Activated T-helper 17 cell treated with anti-CD3 and anti-CD28 coated beads, Interleukin-2, amount 50 U/mL, for 72 hours (primary cell): ENCODE results near the gene GRIK1. TPM values are rescaled to one million over a fixed set of nuclear protein-coding genes. Genes with fewer than 3 reads are reported as not detected.

Experiments
- ATAC-seq: fragments of 150-1000 bp; cut with Tn5 transposase; replicated peaks from 2 replicates; pipeline ENCODE4 v1.10.0; 2021; ENCODE audit warnings: mild to moderate bottlenecking, moderate library complexity
- H3K27ac Mint-ChIP-seq: one replicate; pipeline ENCODE4 v1.8.0; 2022; ENCODE audit warnings: mixed read lengths
- H3K27me3 Mint-ChIP-seq: one replicate; pipeline ENCODE4 v1.8.0; 2022; ENCODE audit warnings: mixed read lengths
- H3K36me3 Mint-ChIP-seq: one replicate; pipeline ENCODE4 v1.8.0; 2022; ENCODE audit warnings: low read depth, mild to moderate bottlenecking, mixed read lengths
- H3K4me1 Mint-ChIP-seq: one replicate; pipeline ENCODE4 v1.8.0; 2022; ENCODE audit warnings: mixed read lengths
- H3K4me3 Mint-ChIP-seq: one replicate; pipeline ENCODE4 v1.8.0; 2022; ENCODE audit warnings: mild to moderate bottlenecking, mixed read lengths
- H3K9me3 Mint-ChIP-seq: one replicate; pipeline ENCODE4 v1.8.0; 2022; ENCODE audit warnings: mixed read lengths
- total RNA-seq, 2 donors: library from RNA; stranded (reverse); gene quantifications; one replicate each; pipeline ENCODE4 v1.2.3, GENCODE V29; 2022

Gene GRIK1
- total RNA-seq, 2 donors from 2014 or later: not detected

DNA sequence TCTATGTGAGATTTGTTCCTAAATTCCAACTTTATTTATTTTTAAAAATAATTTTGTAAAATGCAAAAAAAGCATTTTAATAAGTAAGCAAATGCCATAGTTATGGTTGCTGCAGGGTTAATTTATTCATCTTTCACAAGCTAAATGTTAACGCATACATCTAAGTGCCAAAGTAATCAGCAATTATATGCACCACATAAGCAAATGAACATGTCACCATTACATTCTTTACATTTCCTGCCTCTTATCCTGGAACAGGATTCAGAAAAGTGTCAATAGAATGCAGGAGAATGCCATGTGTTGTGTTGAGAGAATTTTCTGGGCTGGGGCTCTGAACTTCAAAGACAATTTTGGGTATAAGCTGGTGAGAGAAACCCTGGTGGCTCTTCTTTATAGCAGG lies 136.6 kb downstream of the GRIK1 start:
- no peaks in the 10 kb centered on the region for H3K9me3 Mint-ChIP-seq
- ATAC-seq: no peak
- H3K27ac Mint-ChIP-seq: no peak overlapping the region
- no peaks in the 10 kb centered on the region for H3K4me1 Mint-ChIP-seq
- H3K36me3 Mint-ChIP-seq: no peaks in the 10 kb centered on the region
- H3K27me3 Mint-ChIP-seq: peaks cover 5% of the 10 kb centered on the region
- no peak overlapping the region for H3K4me3 Mint-ChIP-seq

DNA sequence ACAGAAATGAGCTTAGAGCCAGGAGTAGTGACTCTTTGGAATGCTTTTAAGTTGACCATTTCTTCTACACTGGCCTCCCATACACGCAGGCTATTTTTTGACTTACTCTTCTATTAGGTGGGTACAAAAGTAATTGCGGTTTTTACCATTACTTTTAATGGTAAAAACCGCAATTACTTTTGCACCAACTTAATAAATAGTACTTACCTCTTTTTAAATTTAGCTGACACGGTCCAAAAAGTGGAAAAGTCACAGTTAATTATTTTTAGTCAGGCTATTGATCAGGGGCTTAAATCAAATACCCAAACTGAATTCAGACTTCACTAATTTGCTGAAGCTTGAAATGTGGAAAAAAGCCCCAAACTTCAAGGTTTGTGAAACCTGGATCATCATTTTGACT lies 138.7 kb downstream of the GRIK1 start:
- peaks cover 8% of the 10 kb centered on the region for H3K27me3 Mint-ChIP-seq

DNA sequence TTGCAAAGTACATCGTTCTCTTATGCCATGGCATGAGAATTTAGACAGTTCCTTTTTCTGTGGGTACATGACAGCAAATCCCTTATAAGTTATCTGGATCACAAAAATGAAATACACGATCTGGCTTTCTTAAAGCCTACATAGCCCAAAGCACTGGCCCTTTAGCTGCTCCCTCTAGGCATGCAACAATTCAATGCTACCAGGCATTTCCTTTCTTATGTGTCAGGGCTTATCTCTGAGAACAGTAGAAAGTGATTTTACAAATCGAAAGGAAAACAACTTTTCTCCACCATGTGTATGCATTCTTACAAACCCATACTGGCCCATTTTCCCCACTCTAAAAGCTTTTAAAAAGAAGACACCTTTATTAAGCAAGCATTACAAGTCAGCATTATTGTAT lies 139.7 kb downstream of the GRIK1 start:
- Mint-ChIP-seq H3K9me3 (no peaks in the 10 kb centered on the region), H3K4me1 (no peaks in the 10 kb centered on the region), H3K27me3 (peaks cover 8% of the 10 kb centered on the region), H3K4me3 (no peak overlapping the region), H3K36me3 (no peaks in the 10 kb centered on the region), H3K27ac (no peak overlapping the region)
- no peak for ATAC-seq

More for the DNA sequence above, 138.7 kb downstream of the GRIK1 start:
- Mint-ChIP-seq H3K4me3 (no peak overlapping the region), H3K27ac (no peak overlapping the region), H3K36me3 (no peaks in the 10 kb centered on the region), H3K9me3 (no peaks in the 10 kb centered on the region), H3K4me1 (no peaks in the 10 kb centered on the region)
- no peak for ATAC-seq

DNA sequence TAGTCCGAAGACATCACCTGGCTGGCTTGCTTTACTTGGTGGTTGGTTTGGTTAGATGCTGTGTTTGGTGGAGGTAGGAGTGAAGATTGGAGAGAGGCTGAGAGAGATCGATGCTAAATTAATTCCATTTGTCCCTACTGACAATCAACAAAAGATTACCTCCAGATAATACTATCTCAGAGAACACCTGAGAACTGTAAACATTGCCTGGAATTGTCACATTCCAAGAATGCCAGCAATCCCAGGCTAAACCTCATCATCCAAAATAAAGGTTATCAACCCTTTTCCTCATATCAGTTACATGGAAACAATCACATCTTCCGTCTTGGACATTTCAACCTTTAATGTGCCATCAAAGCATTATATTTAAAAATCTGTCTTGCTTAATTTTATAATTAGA lies 141.0 kb downstream of the GRIK1 start:
- H3K27me3 Mint-ChIP-seq: peaks cover 8% of the 10 kb centered on the region
- no peak for ATAC-seq
- H3K4me3 Mint-ChIP-seq: no peak overlapping the region
- no peaks in the 10 kb centered on the region for H3K36me3 Mint-ChIP-seq
- H3K4me1 Mint-ChIP-seq: no peaks in the 10 kb centered on the region
- H3K27ac Mint-ChIP-seq: no peak overlapping the region
- no peaks in the 10 kb centered on the region for H3K9me3 Mint-ChIP-seq

DNA sequence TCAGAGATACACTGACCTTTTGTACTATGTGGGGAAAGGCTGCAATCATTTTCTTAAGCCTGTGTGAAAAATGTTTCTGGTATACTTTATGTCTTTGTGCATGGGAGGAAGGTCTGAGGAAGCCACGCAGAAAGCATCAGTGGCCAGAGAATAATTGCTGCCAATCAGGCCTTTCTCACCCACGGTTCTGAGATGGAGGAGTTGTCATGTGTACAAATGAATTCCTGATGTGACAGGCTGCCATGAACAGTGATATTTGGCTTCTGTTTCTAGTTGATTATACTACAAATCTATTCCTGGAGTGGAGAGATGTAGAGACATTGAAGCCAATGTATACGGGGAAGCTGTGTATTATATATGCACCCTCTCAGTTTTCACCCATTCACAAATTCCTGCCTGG lies 142.6 kb downstream of the GRIK1 start:
- Mint-ChIP-seq H3K36me3 (no peaks in the 10 kb centered on the region), H3K9me3 (no peaks in the 10 kb centered on the region), H3K4me1 (no peaks in the 10 kb centered on the region), H3K27ac (no peak overlapping the region), H3K4me3 (no peak overlapping the region), H3K27me3 (peaks cover 8% of the 10 kb centered on the region)
- no peak for ATAC-seq

DNA sequence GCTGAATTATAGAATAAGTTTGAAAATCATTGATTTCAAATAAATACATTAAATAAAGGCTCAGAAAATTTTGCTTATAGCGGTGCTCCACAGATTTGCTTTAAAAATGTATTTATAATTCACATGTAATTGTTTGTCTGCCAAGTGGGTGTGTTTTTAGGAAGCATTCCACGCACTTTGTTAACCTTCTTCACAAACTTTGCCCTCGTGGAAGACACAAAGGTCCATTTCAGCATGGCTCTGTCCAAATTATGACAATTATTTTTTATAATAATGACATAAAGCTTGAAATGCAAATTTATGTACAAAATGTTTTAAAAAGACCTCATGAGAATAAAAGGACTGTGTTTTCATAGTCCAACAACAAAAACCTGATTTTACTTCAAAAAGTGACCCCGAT lies 146.1 kb downstream of the GRIK1 start:
- no peaks in the 10 kb centered on the region for H3K36me3 Mint-ChIP-seq
- H3K27me3 Mint-ChIP-seq: peaks cover 3% of the 10 kb centered on the region
- H3K4me1 Mint-ChIP-seq: no peaks in the 10 kb centered on the region
- no peak overlapping the region for H3K4me3 Mint-ChIP-seq
- no peak overlapping the region for H3K27ac Mint-ChIP-seq
- no peak for ATAC-seq
- no peaks in the 10 kb centered on the region for H3K9me3 Mint-ChIP-seq

DNA sequence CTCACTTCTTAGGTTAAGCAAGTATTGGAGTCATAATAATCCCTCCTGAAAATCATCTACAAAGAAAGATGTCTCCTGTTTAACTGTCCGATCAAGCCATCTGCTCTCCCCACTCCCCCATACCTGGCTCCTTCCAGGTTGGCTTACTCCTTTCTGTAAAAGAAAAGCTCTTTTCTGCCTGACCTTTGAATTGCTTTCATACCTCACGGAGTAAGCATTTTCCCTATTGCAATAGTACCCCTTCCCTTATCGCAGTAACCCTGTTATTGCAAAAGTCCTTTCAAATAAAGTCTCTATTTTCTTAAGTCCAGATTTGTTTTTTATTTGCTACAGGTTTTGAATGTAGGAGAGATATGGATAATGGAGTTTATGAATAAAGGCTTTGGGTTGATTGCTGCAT lies 150.4 kb downstream of the GRIK1 start:
- ATAC-seq: no peak
- H3K27ac Mint-ChIP-seq: no peak overlapping the region
- H3K9me3 Mint-ChIP-seq: no peaks in the 10 kb centered on the region
- no peaks in the 10 kb centered on the region for H3K36me3 Mint-ChIP-seq
- H3K4me3 Mint-ChIP-seq: no peak overlapping the region
- peaks cover 4% of the 10 kb centered on the region for H3K27me3 Mint-ChIP-seq
- no peaks in the 10 kb centered on the region for H3K4me1 Mint-ChIP-seq

DNA sequence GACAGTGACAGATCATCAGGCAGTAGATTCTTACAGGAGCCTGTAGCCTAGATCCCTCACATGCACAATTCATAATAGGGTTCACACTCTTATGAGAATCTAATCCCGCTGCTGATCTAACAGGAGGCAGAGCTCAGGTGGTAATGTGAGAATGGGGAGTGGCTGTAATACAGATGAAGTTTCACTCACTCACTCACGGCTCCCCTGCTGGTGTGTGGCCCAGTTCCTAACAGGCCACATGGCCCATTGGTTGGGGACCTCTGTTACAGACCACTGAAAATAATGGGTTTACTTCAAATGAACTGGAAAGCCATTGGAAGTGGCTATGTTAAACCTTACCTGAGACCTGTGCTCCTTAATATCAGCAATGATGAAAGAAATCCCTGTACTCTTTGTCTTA lies 151.0 kb downstream of the GRIK1 start:
- Mint-ChIP-seq H3K4me1 (no peaks in the 10 kb centered on the region), H3K36me3 (no peaks in the 10 kb centered on the region), H3K27ac (no peak overlapping the region), H3K27me3 (peaks cover 4% of the 10 kb centered on the region), H3K9me3 (no peaks in the 10 kb centered on the region), H3K4me3 (no peak overlapping the region)
- no peak for ATAC-seq

DNA sequence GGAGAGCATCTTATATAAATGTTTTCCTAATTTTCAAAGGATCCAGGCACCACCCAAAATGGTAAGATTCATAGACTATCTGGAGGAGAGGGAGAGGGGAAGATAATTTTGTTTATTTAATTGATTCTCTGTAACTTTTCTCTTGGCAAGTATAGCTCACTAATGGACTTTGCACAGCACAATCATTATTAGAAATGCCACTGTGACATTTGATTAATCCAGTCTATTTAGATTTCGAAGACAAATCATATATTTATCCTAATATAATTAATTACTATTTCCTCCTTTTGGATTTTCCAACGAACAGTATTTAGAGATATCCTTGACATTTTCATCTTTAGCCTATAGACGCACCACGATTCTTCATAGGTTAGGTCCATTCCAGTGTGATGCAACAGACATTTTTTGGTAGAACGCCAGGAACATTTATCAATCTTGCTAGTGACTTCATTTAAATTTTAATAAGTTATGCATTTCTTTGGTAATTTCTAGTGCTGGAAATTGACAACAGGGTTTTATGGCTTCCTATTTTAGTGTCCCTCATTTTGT lies 152.4 kb downstream of the GRIK1 start:
- H3K27me3 Mint-ChIP-seq: peaks cover 4% of the 10 kb centered on the region
- H3K27ac Mint-ChIP-seq: no peak overlapping the region
- no peaks in the 10 kb centered on the region for H3K9me3 Mint-ChIP-seq
- no peaks in the 10 kb centered on the region for H3K36me3 Mint-ChIP-seq
- ATAC-seq: no peak
- H3K4me1 Mint-ChIP-seq: no peaks in the 10 kb centered on the region
- no peak overlapping the region for H3K4me3 Mint-ChIP-seq

DNA sequence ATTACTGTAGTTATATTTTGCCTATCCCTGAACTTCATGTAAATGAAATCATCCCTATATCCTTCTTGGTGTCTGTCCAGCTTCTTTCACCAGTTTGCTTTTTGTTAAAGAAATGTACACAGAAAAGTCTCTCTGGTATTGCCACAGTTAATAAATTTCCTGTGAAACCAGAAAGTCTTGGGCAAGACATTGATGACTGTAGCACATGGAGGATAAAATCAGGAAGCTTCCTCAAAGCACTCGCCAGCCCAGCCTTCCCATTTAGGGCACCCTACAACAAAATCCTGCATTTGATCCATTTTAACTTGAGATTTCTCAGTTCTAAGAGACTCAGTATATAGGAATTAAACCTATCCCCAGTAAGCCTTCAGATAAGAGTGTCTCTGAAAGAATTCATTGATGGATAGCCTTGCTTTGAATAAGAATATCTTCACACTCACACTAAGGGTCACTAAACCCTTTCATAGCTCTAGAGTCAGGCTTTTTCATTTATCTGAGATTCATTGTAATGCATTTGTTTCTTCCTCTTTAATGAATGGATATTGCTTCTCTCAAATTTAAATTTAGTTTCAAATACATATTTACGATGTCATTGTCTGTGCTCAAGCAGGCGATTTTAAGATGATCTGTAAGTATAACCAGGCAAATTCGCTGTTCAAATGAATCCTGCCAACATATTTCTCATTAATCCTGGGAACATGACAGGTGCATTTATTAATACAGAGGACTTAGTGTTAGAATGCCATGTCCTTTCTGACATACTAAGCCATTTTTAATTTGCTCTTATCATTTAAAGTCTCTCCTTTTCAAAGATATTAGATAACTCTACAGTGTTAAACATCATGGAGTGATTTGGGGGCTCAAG lies 153.1 kb downstream of the GRIK1 start:
- Mint-ChIP-seq H3K36me3 (no peaks in the 10 kb centered on the region), H3K27me3 (peaks cover 4% of the 10 kb centered on the region), H3K9me3 (no peaks in the 10 kb centered on the region), H3K27ac (no peak overlapping the region), H3K4me1 (no peaks in the 10 kb centered on the region), H3K4me3 (no peak overlapping the region)
- ATAC-seq: no peak

DNA sequence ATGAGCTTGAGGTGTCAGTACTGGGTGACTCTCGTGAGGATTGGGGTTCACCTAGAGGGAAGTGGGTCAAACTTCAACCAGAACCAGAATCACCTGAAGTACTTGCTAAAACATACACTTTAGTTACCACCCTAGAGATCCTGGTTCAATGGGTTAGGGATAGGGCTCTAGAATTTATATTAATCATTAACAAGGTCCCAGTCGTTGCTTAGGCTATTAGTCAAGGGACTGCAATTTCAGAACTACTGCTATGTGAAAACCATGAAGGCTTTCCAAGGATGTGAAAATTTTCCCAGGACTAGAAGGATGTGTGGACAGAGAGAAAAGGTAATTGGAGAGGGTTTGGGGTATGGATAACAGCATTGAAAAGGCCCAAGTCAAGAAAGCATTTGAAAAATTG lies 162.6 kb downstream of the GRIK1 start:
- no peaks in the 10 kb centered on the region for H3K4me1 Mint-ChIP-seq
- H3K9me3 Mint-ChIP-seq: no peaks in the 10 kb centered on the region
- no peak overlapping the region for H3K4me3 Mint-ChIP-seq
- no peak overlapping the region for H3K27ac Mint-ChIP-seq
- peaks cover 3% of the 10 kb centered on the region for H3K27me3 Mint-ChIP-seq
- no peaks in the 10 kb centered on the region for H3K36me3 Mint-ChIP-seq
- ATAC-seq: no peak

DNA sequence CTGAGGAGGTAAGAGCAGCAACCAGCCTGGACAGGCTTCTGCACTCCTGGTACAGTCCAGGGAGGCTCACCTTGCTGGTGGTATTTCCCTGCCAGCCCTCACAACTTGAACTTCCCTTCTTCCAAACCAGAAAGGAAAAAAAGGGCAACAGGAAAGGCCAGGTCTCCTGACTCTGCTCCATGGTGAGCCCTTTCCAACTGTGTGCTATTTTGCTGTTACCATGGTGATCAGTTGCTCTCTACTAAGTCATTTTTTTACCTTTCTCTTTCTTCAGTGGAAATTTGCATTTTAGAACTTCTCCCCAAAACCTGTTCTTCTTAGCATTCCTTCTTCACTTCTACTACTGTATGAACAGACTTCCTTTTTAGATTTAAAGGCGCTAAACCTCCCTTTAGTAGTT lies 164.3 kb downstream of the GRIK1 start:
- Mint-ChIP-seq H3K36me3 (no peaks in the 10 kb centered on the region), H3K9me3 (no peaks in the 10 kb centered on the region), H3K4me3 (no peak overlapping the region), H3K27me3 (peaks cover 3% of the 10 kb centered on the region), H3K27ac (no peak overlapping the region), H3K4me1 (no peaks in the 10 kb centered on the region)
- no peak for ATAC-seq

DNA sequence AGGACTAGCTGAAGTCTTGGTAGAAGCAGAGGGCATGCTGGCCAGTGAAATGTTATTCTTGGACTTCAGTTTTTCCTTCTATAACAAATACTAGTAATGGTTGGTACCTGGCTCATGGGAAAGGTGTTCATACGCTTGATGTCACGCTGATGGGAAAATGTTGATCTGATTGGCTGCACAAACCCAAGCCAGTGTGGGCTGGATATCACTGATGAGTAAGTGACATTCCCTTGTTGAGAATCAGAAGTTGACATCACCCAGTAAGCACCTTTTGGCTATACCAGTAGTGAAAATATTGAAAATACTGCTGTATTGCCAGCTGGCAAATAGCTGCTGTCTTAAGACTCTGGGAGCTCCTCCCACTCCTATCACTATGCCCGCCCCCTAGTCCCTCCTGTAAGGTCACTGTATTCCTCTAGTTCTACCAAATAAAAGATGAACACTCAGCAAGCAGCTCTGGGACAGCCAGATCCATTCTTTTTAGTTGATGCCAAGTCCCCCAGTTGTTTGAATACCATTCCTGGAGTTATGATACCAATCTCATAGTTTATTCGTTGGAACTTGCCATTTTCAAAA lies 168.2 kb downstream of the GRIK1 start:
- Mint-ChIP-seq H3K9me3 (no peaks in the 10 kb centered on the region), H3K27ac (no peak overlapping the region), H3K36me3 (no peaks in the 10 kb centered on the region), H3K4me3 (no peak overlapping the region), H3K4me1 (no peaks in the 10 kb centered on the region), H3K27me3 (peaks cover 5% of the 10 kb centered on the region)
- ATAC-seq: no peak

DNA sequence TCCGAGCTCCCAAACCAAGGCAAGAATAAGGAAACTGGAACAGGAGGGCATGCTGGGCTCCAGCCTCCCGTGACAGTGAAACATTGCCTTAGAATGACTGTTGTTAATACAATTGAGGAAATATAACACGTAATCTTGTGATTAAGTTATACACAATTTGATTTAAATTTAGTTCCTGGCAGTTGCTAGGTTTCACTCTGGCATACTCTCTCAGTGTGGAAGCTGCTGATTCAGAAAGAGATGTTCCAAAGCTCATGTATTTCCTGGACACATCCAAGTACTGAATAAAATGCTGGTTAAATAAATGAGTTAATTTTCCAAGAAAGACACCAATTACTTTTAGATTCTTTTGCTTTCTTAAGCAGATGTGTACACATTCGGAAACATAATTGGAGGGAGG lies 176.1 kb downstream of the GRIK1 start:
- H3K4me1 Mint-ChIP-seq: no peaks in the 10 kb centered on the region

DNA sequence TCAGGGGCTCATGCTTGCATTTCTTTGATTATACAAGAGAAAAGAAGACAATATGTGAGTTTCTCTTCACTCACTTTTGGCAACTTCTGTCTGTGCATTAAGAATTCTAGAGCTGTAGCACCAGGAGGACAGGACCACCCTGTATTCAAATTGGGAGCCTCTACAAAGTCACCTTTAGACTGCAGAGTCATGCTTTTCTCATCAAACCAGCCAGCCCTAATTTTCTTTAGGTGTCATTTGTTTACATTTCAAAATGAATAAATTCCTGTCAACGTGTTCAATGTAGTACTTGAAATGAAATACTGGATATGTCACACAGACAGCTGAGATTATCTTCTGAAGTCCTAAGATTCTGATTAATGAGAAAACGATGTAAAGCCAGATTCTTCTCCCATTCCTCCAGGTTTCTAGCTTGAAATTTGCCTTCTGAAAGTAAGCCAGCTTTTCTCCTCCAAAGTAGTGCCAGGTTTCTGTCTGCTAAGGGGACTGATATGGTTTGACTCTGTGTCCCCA lies 177.2 kb downstream of the GRIK1 start:
- no peak overlapping the region for H3K27ac Mint-ChIP-seq
- no peak for ATAC-seq
- H3K36me3 Mint-ChIP-seq: no peaks in the 10 kb centered on the region
- no peaks in the 10 kb centered on the region for H3K9me3 Mint-ChIP-seq
- H3K4me1 Mint-ChIP-seq: no peaks in the 10 kb centered on the region
- H3K4me3 Mint-ChIP-seq: no peak overlapping the region
- H3K27me3 Mint-ChIP-seq: peaks cover 5% of the 10 kb centered on the region

More for the DNA sequence above, 176.1 kb downstream of the GRIK1 start:
- no peak for ATAC-seq
- H3K27ac Mint-ChIP-seq: no peak overlapping the region
- H3K9me3 Mint-ChIP-seq: no peaks in the 10 kb centered on the region
- H3K36me3 Mint-ChIP-seq: no peaks in the 10 kb centered on the region
- H3K4me3 Mint-ChIP-seq: no peak overlapping the region
- peaks cover 3% of the 10 kb centered on the region for H3K27me3 Mint-ChIP-seq
